Right atrium auricular region (tissue), 2 donors: ENCODE results near the gene LRRC27. TPM values are rescaled to one million over a fixed set of nuclear protein-coding genes. Genes with fewer than 3 reads are reported as not detected.

ENCODE experiments used
- DNase-seq: peaks from one replicate; pipeline ENCODE4 v3.0.0-alpha.2; 2019; ENCODE audit warnings: low spot score
- H3K27ac ChIP-seq, 2 donors: fragments of 200-600 bp; sonication (generic); 1 replicate in 1 of 2; 2 replicates in 1 of 2; pipeline ENCODE4 v1.5.1; 2016 to 2019
- H3K27me3 ChIP-seq, 2 donors: fragments of 200-600 bp; sonication (generic); one replicate each; pipeline versions ENCODE4 v1.5.1 to v1.6.0; 2017 to 2019
- H3K36me3 ChIP-seq: fragments of 200-600 bp; sonication (generic); one replicate; pipeline ENCODE4 v1.5.1; 2016
- H3K4me1 ChIP-seq, 2 donors: fragments of 200-600 bp; sonication (generic); one replicate each; pipeline versions ENCODE4 v1.5.1 to v1.6.0; 2017 to 2019
- H3K4me3 ChIP-seq, 2 donors: fragments of 200-600 bp; sonication (generic); 1 replicate in 1 of 2; 2 replicates in 1 of 2; pipeline ENCODE4 v1.5.1; 2017 to 2019; ENCODE audit warnings: mild to moderate bottlenecking in 1 of 2, moderate library complexity in 1 of 2
- H3K9me3 ChIP-seq, 2 donors: fragments of 200-600 bp; sonication (generic); one replicate each; pipeline ENCODE4 v1.5.1; 2019
- CTCF ChIP-seq, 2 donors: fragments of 200-600 bp; sonication (generic); IDR thresholded peaks; one replicate each; pipeline ENCODE4 v1.5.1; 2019; ENCODE audit warnings: antibody characterized with exemption in 2 of 2
- total RNA-seq, 2 donors: library from RNA; depleted of rRNA; stranded (reverse); fragments of >200 nt; gene quantifications; one replicate each; pipeline ENCODE4 v1.1.0, GENCODE V29; 2016

Gene LRRC27
- total RNA-seq, 2 donors from 2014 or later: 2.6 to 4.6 TPM

GRCh38 chr10:132427939-132428367 is 96.0 kb downstream of the LRRC27 start:
- Histone ChIP-seq H3K27me3 (no peaks in the 10 kb centered on the region), H3K4me1 (no peaks in the 10 kb centered on the region), H3K27ac (no peak overlapping the region), H3K36me3 (no peaks in the 10 kb centered on the region), H3K4me3 (no peak overlapping the region), H3K9me3 (no peaks in the 10 kb centered on the region)
- TF ChIP-seq CTCF (IDR thresholded peaks at IDR 0.05): no peak
- no peak for DNase-seq

- Histone ChIP-seq H3K36me3 (no peaks in the 10 kb centered on the region), H3K27ac (no peak overlapping the region), H3K27me3 (no peaks in the 10 kb centered on the region), H3K4me3 (no peak overlapping the region), H3K9me3 (no peaks in the 10 kb centered on the region), H3K4me1 (no peaks in the 10 kb centered on the region)
- no peak for DNase-seq
- TF ChIP-seq CTCF (IDR thresholded peaks at IDR 0.05): no peak
Measured at GRCh38 chr10:132428486-132428995, 96.5 kb downstream of the LRRC27 start.

Other genes starting within 250 kb of the LRRC27 start
- 1 to 10 TPM; 3.4 to 4.1 TPM for gene DPYSL4, start 145.2 kb upstream of the LRRC27 start, total RNA-seq
- 1 to 10 TPM; 2.6 to 3.7 TPM for gene STK32C, start 24.2 kb upstream of the LRRC27 start, total RNA-seq
- 1 to 10 TPM; 7.7 to 8.1 TPM for gene PWWP2B, start 65.0 kb downstream of the LRRC27 start, total RNA-seq
- gene INPP5A, start 205.6 kb downstream of the LRRC27 start, total RNA-seq: 100 to 1,000 TPM; 116 to 143 TPM